T47D (cell line): ENCODE data around the gene HECTD3.
"Not testable (repeated sequence)": the region's sequence is repeated elsewhere in the genome, so short reads cannot be mapped to it uniquely, and the experiment has no call there.

Source experiments
- DNase-seq, 2 experiments: peaks; one replicate each; pipeline versions ENCODE4 v3.0.0 to v3.0.0-alpha.2; 2011 to 2012; ENCODE audit warnings: low read depth in 1 of 2, low spot score in 1 of 2
- JUND ChIP-seq: IDR thresholded peaks from 2 replicates; pipeline ENCODE4 v1.6.1; 2012; ENCODE audit warnings: low read depth
- in situ Hi-C: cut with HindIII; loops from 2 replicates; pipeline ENCODE4 v1.10.0; 2016; ENCODE audit warnings: low sequenced_read_pairs, low pct_unique_long_range_greater_than_20kb

Gene HECTD3

GRCh38 chr1:44995467-44996238 lies 15.5 kb downstream of the HECTD3 start:
- TF ChIP-seq JUND = no peak
- in situ Hi-C loops = no loop called here
- DNase-seq = no peak

- no peak for DNase-seq
- in situ Hi-C loops = no loop called here
- TF ChIP-seq JUND = no peak
Observed at GRCh38 chr1:44994309-44994898, 16.7 kb downstream of the HECTD3 start.

GRCh38 chr1:44988531-44989156 lies 22.5 kb downstream of the HECTD3 start:
- DNase-seq = no peak
- in situ Hi-C loops = no loop called here
- TF ChIP-seq JUND = no peak

GRCh38 chr1:44985747-44986359 lies 25.3 kb downstream of the HECTD3 start:
- no peak for TF ChIP-seq JUND
- no peak for DNase-seq
- in situ Hi-C loops = no loop called here

- in situ Hi-C loops, DNase-seq: not testable (repeated sequence)
Observed at GRCh38 chr1:44977372-44977771, 33.8 kb downstream of the HECTD3 start.

GRCh38 chr1:44976252-44976651 lies 34.9 kb downstream of the HECTD3 start:
- no peak for TF ChIP-seq JUND
- DNase-seq = no peak
- in situ Hi-C loops = no loop called here

GRCh38 chr1:44973645-44974044 lies 37.5 kb downstream of the HECTD3 start:
- in situ Hi-C loops = no loop called here
- TF ChIP-seq JUND = no peak
- DNase-seq = no peak

GRCh38 chr1:44970317-44970716 lies 40.8 kb downstream of the HECTD3 start:
- in situ Hi-C loops = no loop called here
- TF ChIP-seq JUND = no peak
- DNase-seq = no peak

GRCh38 chr1:44964396-44964795 lies 46.7 kb downstream of the HECTD3 start:
- no peak for DNase-seq
- TF ChIP-seq JUND = no peak
- in situ Hi-C loops = no loop called here

GRCh38 chr1:44962729-44963128 lies 48.4 kb downstream of the HECTD3 start:
- peak in 1 of 2 experiments; percentile 38 for DNase-seq
- no peak for TF ChIP-seq JUND
- in situ Hi-C loops = no loop called here

- in situ Hi-C loops = not testable (repeated sequence)
Observed at GRCh38 chr1:44962022-44962421, 49.1 kb downstream of the HECTD3 start.

GRCh38 chr1:44957566-44957965 lies 53.6 kb downstream of the HECTD3 start:
- in situ Hi-C loops, DNase-seq: not testable (repeated sequence)

More at GRCh38 chr1:44962022-44962421, 49.1 kb downstream of the HECTD3 start:
- not testable (repeated sequence) for DNase-seq

GRCh38 chr1:44956077-44956476 lies 55.0 kb downstream of the HECTD3 start:
- in situ Hi-C loops, DNase-seq: not testable (repeated sequence)
